Gastroesophageal sphincter (tissue), 3 donors: ENCODE measurements around the gene PET117.
"Not testable (repeated sequence)": the region's sequence is repeated elsewhere in the genome, so short reads cannot be mapped to it uniquely, and the experiment has no call there.

Source experiments
- CTCF ChIP-seq, 4 experiments: fragments of 200-600 bp in 2 of 4; fragments of 450-650 bp in 2 of 4; sonication (generic) in 1 of 4; IDR thresholded peaks; one replicate each; pipeline ENCODE4 v1.5.1; 2017 to 2019; ENCODE audit warnings: antibody characterized with exemption in 4 of 4, mild to moderate bottlenecking in 2 of 4, moderate library complexity in 2 of 4
- EP300 ChIP-seq: sonication (generic); formaldehyde crosslinking; IDR thresholded peaks from one replicate; pipeline ENCODE4 v1.6.1; 2017; ENCODE audit warnings: antibody characterized with exemption, mild to moderate bottlenecking
- POLR2AphosphoS5 ChIP-seq: sonication (generic); formaldehyde crosslinking; IDR thresholded peaks from one replicate; pipeline ENCODE4 v1.6.1; 2017; ENCODE audit warnings: antibody characterized with exemption

GRCh38 chr20:18180366-18180765 is 42.7 kb downstream of the PET117 start:
- TF ChIP-seq CTCF (IDR thresholded peaks at IDR 0.05); POLR2AphosphoS5; EP300: not testable (repeated sequence)
